HL-60 (cell line): ENCODE results near the gene NXPH4.

Experiments used
- DNase-seq, 2 experiments: peaks; one replicate each; pipeline ENCODE4 v3.0.0-alpha.2; 2010 to 2020; ENCODE audit warnings: low read depth in 1 of 2, low spot score in 1 of 2
- H3K27ac ChIP-seq: fragments of 250-450 bp; sonication (Bioruptor Pico); replicated peaks from 2 replicates; pipeline ENCODE4 v1.5.1; 2020; ENCODE audit warnings: mild to moderate bottlenecking, moderate library complexity
- H3K27me3 ChIP-seq: fragments of 250-450 bp; sonication (Bioruptor Pico); 2 replicates; pipeline ENCODE4 v1.5.1; 2021; ENCODE audit warnings: mild to moderate bottlenecking, moderate library complexity; ENCODE audit not compliant: insufficient read depth, poor library complexity, severe bottlenecking
- H3K4me3 ChIP-seq: replicated peaks from 2 replicates; pipeline ENCODE4 v1.5.1; 2011; ENCODE audit warnings: mild to moderate bottlenecking, control low read depth, low read length; ENCODE audit not compliant: insufficient read depth
- CTCF ChIP-seq: IDR thresholded peaks from one replicate; pipeline ENCODE4 v1.5.1; 2011; ENCODE audit warnings: low read length, control low read depth, inconsistent platforms; ENCODE audit not compliant: insufficient read depth
- GABPA ChIP-seq: IDR thresholded peaks from 2 replicates; pipeline ENCODE4 v1.6.1; 2012; ENCODE audit warnings: low read depth
- POLR2AphosphoS5 ChIP-seq: IDR thresholded peaks from 2 replicates; pipeline ENCODE4 v1.6.1; 2012; ENCODE audit warnings: low read depth
- REST ChIP-seq: IDR thresholded peaks from 2 replicates; pipeline ENCODE4 v1.6.1; 2012; ENCODE audit warnings: low read depth; ENCODE audit not compliant: insufficient replicate concordance
- SPI1 ChIP-seq: IDR thresholded peaks from 2 replicates; pipeline ENCODE4 v1.6.1; 2012; ENCODE audit warnings: low read depth, mild to moderate bottlenecking, borderline replicate concordance

The NXPH4 gene

GRCh38 chr12:57203791-57204190 lies 12.8 kb upstream of the NXPH4 start:
- Histone ChIP-seq H3K27ac (no peak overlapping the region), H3K4me3 (no peak overlapping the region), H3K27me3 (no peaks in the 10 kb centered on the region)
- DNase-seq: no peak
- TF ChIP-seq REST (no peak), CTCF (no peak), POLR2AphosphoS5 (no peak), GABPA (no peak), SPI1 (no peak)

- no peak for TF ChIP-seq GABPA
- TF ChIP-seq REST: no peak
- no peak for TF ChIP-seq CTCF
- TF ChIP-seq SPI1: no peak
- no peak for DNase-seq
- Histone ChIP-seq H3K4me3 (no peak overlapping the region), H3K27me3 (no peaks in the 10 kb centered on the region), H3K27ac (no peak overlapping the region)
These were observed 12.1 kb upstream of the NXPH4 start for GRCh38 chr12:57204454-57204853.

- H3K27me3 ChIP-seq: no peaks in the 10 kb centered on the region
- DNase-seq: no peak
These were observed 11.4 kb upstream of the NXPH4 start for GRCh38 chr12:57205186-57205585.

More at GRCh38 chr12:57205186-57205585, 11.4 kb upstream of the NXPH4 start:
- no peak overlapping the region for H3K4me3 ChIP-seq
- H3K27ac ChIP-seq: no peak overlapping the region
- TF ChIP-seq SPI1 (no peak), POLR2AphosphoS5 (no peak), REST (no peak), CTCF (no peak), GABPA (no peak)
